K562 (cell line): ENCODE measurements around the gene PRKAR1A. TPM values are rescaled to one million over a fixed set of nuclear protein-coding genes. Genes with fewer than 3 reads are reported as not detected.
A peak's percentile ranks its signal among the peaks of the same experiment; 100 is the strongest.

Experiments
- ARID1B ChIP-seq: fragments of 450-650 bp; IDR thresholded peaks from 2 replicates; pipeline ENCODE4 v1.6.1; 2016; ENCODE audit warnings: antibody characterized with exemption, mild to moderate bottlenecking, inconsistent platforms
- CHD2 ChIP-seq: IDR thresholded peaks from 2 replicates; pipeline ENCODE4 v1.6.1; 2011; ENCODE audit warnings: low read depth, low read length
- ETV6 ChIP-seq, 3 experiments: fragments of 150-350 bp in 1 of 3; sonication (generic) in 1 of 3; formaldehyde crosslinking in 1 of 3; IDR thresholded peaks; 2 replicates each; pipeline versions ENCODE4 v1.6.1 to v1.8.0; 2014 to 2022; ENCODE audit warnings: borderline replicate concordance in 2 of 3, low read depth in 2 of 3, antibody characterized with exemption in 1 of 3, low read length in 1 of 3, mild to moderate bottlenecking in 1 of 3, missing genetic modification reagents in 1 of 3
- FOXJ3 ChIP-seq: sonication (generic); formaldehyde crosslinking; IDR thresholded peaks from 2 replicates; pipeline ENCODE4 v1.4.0; 2020; ENCODE audit warnings: mild to moderate bottlenecking, missing genetic modification reagents
- FUS ChIP-seq: fragments of 200-400 bp; formaldehyde crosslinking; optimal IDR thresholded peaks from 2 replicates; pipeline ENCODE3; 2017; ENCODE audit warnings: low read depth, low read length
- GTF2E2 ChIP-seq: fragments of 200-800 bp; sonication (Bioruptor generic); IDR thresholded peaks from 2 replicates; pipeline ENCODE4 v1.6.1; 2016; ENCODE audit warnings: missing genetic modification characterization, missing compliant biosample characterization
- HNRNPH1 ChIP-seq: fragments of 200-400 bp; formaldehyde crosslinking; optimal IDR thresholded peaks from 2 replicates; pipeline ENCODE3; 2017; ENCODE audit warnings: low read depth, mild to moderate bottlenecking, low read length, moderate library complexity
- L3MBTL2 ChIP-seq: fragments of 450-650 bp; IDR thresholded peaks from 2 replicates; pipeline ENCODE4 v1.6.1; 2016; ENCODE audit warnings: mild to moderate bottlenecking, moderate library complexity
- NFXL1 ChIP-seq: fragments of 450-650 bp; formaldehyde crosslinking; IDR thresholded peaks from 2 replicates; pipeline ENCODE4 v1.4.0; 2021; ENCODE audit warnings: mild to moderate bottlenecking
- PPARD ChIP-seq: fragments of 250-450 bp; sonication (Bioruptor Pico); IDR thresholded peaks from 2 replicates; pipeline ENCODE4 v1.8.0; 2022; ENCODE audit warnings: inconsistent platforms, mild to moderate bottlenecking, moderate library complexity
- RBM34 ChIP-seq: fragments of 200-400 bp; formaldehyde crosslinking; IDR thresholded peaks from 2 replicates; pipeline ENCODE4 v1.6.1; 2018; ENCODE audit warnings: low read length, borderline replicate concordance; ENCODE audit not compliant: insufficient read depth
- RFX1 ChIP-seq: fragments of 450-650 bp; IDR thresholded peaks from 2 replicates; pipeline ENCODE4 v1.6.1; 2016; ENCODE audit warnings: mild to moderate bottlenecking, moderate library complexity
- SNIP1 ChIP-seq: fragments of 450-650 bp; IDR thresholded peaks from 2 replicates; pipeline ENCODE4 v1.7.1; 2017; ENCODE audit warnings: low read depth, mild to moderate bottlenecking
- SRSF7 ChIP-seq: fragments of 200-400 bp; formaldehyde crosslinking; optimal IDR thresholded peaks from 2 replicates; pipeline ENCODE3; 2017; ENCODE audit warnings: mild to moderate bottlenecking, low read depth, low read length
- TAF7 ChIP-seq: fragments of 450-650 bp; IDR thresholded peaks from 2 replicates; pipeline ENCODE4 v1.6.1; 2016; ENCODE audit warnings: missing genetic modification characterization, missing compliant biosample characterization
- TCFL5 ChIP-seq: fragments of 250-450 bp; sonication (Bioruptor Pico); conservative IDR thresholded peaks from 2 replicates; pipeline ENCODE4 v1.6.1; 2021; ENCODE audit warnings: mild to moderate bottlenecking, moderate library complexity, matching md5 sums
- XRCC3 ChIP-seq: fragments of 450-650 bp; IDR thresholded peaks from 2 replicates; pipeline ENCODE4 v1.6.1; 2017; ENCODE audit warnings: mild to moderate bottlenecking, moderate library complexity
- ZFPM2 ChIP-seq: fragments of 250-450 bp; sonication (Bioruptor Pico); IDR thresholded peaks from 2 replicates; pipeline ENCODE4 v1.5.1; 2022; ENCODE audit warnings: mild to moderate bottlenecking
- ZNF174 ChIP-seq: fragments of 250-450 bp; sonication (Bioruptor Pico); IDR thresholded peaks from 2 replicates; pipeline ENCODE4 v1.4.0; 2020; ENCODE audit warnings: mild to moderate bottlenecking
- ZNF224 ChIP-seq: sonication (generic); formaldehyde crosslinking; IDR thresholded peaks from 2 replicates; pipeline ENCODE4 v1.8.0; 2022; ENCODE audit warnings: mild to moderate bottlenecking, missing genetic modification reagents
- ZNF551 ChIP-seq: fragments of 250-450 bp; sonication (Bioruptor Pico); IDR thresholded peaks from 2 replicates; pipeline ENCODE4 v1.5.0; 2021; ENCODE audit warnings: mild to moderate bottlenecking, moderate library complexity
- polyA plus RNA-seq, 8 experiments: library from polyadenylated mRNA; depleted of rRNA in 4 of 8; stranded (reverse) in 5 of 8; unstranded in 3 of 8; fragments of >200 nt; fragmentation: Nextera tagmentation in 2 of 8; fragmentation: Illumina TruSeq in 1 of 8; extraction: Ambion mirVana in 2 of 8; extraction: Trizol in 1 of 8; gene quantifications; 2 replicates each; pipeline versions ENCODE4 v1.2.1 to v1.2.3, GENCODE V29; 2011 to 2014; ENCODE audit warnings: inconsistent platforms in 1 of 8, missing spikeins in 1 of 8
- total RNA-seq, 7 experiments: library from RNA; depleted of rRNA in 6 of 7; stranded (reverse); fragments of >200 nt in 6 of 7; fragmentation: Illumina TruSeq in 2 of 7; extraction: Trizol in 2 of 7; gene quantifications; 2 replicates each; pipeline versions ENCODE4 v1.2.1 to v1.2.3, GENCODE V29; 2011 to 2021; ENCODE audit warnings: low replicate concordance in 1 of 7
- TF ChIP-seq, protein P1 (sequence below): fragments of 150-350 bp; conservative IDR thresholded peaks from 2 replicates; pipeline ENCODE4 v1.6.1; 2014; ENCODE audit warnings: low read length
- TF ChIP-seq, protein P2 (sequence below): fragments of 250-450 bp; sonication (Bioruptor Pico); IDR thresholded peaks from 2 replicates; pipeline ENCODE4 v1.8.0; 2021; ENCODE audit warnings: moderate library complexity, mild to moderate bottlenecking, inconsistent platforms
- TF ChIP-seq, protein P3 (sequence below): fragments of 200-400 bp; formaldehyde crosslinking; IDR thresholded peaks from 2 replicates; pipeline ENCODE4 v1.6.1; 2017; ENCODE audit warnings: mild to moderate bottlenecking, low read depth, low read length, moderate library complexity

The PRKAR1A gene
- total and polyA plus RNA-seq, 9 of the 15 experiments (the other 6 are each of a cell fraction or from before 2014, with no cell fraction given), result 15.0 to 95.6 (median 67.5) TPM

DNA sequence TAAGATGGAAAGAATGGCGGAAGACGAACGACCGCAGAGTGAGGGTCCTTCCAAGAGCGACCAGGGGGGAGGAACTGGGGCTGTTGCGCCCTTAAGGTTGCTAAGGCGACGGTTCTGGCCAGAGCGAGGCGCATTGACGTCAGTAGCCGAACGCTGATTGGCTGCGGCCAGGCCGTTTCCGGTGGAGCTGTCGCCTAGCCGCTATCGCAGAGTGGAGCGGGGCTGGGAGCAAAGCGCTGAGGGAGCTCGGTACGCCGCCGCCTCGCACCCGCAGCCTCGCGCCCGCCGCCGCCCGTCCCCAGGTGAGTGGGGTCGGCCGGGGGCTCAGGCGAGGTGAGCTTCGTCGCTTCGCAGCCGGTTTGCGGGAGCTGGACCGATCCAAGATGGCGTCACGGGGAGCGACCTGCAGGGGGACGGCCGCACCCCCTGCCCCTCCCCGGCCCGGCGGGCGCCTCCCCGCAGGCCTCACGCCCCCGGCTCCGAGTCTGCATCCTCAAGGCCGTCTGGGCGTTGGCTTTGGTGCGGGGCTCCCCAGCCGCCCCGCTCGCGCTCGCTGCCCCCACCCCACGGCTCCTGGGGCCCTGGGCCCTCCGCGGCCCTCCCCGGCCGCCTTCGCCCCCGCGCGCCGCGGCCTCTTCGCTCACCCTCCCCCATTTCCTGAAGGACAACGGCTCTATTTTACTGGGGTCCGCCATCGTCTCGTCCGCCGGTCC, at the start of gene PRKAR1A (continued):
- TF ChIP-seq, protein P1, sequence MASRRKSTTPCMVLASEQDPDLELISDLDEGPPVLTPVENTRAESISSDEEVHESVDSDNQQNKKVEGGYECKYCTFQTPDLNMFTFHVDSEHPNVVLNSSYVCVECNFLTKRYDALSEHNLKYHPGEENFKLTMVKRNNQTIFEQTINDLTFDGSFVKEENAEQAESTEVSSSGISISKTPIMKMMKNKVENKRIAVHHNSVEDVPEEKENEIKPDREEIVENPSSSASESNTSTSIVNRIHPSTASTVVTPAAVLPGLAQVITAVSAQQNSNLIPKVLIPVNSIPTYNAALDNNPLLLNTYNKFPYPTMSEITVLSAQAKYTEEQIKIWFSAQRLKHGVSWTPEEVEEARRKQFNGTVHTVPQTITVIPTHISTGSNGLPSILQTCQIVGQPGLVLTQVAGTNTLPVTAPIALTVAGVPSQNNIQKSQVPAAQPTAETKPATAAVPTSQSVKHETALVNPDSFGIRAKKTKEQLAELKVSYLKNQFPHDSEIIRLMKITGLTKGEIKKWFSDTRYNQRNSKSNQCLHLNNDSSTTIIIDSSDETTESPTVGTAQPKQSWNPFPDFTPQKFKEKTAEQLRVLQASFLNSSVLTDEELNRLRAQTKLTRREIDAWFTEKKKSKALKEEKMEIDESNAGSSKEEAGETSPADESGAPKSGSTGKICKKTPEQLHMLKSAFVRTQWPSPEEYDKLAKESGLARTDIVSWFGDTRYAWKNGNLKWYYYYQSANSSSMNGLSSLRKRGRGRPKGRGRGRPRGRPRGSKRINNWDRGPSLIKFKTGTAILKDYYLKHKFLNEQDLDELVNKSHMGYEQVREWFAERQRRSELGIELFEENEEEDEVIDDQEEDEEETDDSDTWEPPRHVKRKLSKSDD, result no peak
- TF ChIP-seq XRCC3, result no peak
- TF ChIP-seq ARID1B, result peak; percentile 44; the same call in 1 of the 2 replicates
- TF ChIP-seq SRSF7, result no peak
- no peak for TF ChIP-seq ZNF174 (CRISPR knock-in tag)
- TF ChIP-seq, protein P2, sequence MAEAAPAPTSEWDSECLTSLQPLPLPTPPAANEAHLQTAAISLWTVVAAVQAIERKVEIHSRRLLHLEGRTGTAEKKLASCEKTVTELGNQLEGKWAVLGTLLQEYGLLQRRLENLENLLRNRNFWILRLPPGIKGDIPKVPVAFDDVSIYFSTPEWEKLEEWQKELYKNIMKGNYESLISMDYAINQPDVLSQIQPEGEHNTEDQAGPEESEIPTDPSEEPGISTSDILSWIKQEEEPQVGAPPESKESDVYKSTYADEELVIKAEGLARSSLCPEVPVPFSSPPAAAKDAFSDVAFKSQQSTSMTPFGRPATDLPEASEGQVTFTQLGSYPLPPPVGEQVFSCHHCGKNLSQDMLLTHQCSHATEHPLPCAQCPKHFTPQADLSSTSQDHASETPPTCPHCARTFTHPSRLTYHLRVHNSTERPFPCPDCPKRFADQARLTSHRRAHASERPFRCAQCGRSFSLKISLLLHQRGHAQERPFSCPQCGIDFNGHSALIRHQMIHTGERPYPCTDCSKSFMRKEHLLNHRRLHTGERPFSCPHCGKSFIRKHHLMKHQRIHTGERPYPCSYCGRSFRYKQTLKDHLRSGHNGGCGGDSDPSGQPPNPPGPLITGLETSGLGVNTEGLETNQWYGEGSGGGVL (CRISPR knock-in tag), result no peak
- no peak for TF ChIP-seq FOXJ3 (CRISPR knock-in tag)
- TF ChIP-seq PPARD (CRISPR knock-in tag), result no peak
- TF ChIP-seq ETV6 (IDR thresholded peaks at IDR 0.05; ENCODE audit: borderline replicate concordance in 1 of 2, low read depth in 2 of 2, low read length in 1 of 2), result no peak
- no peak for TF ChIP-seq ETV6 (CRISPR knock-in tag; IDR thresholded peaks at IDR 0.05; ENCODE audit: borderline replicate concordance)
- TF ChIP-seq ZNF551 (CRISPR knock-in tag), result no peak
- TF ChIP-seq RFX1, result peak; percentile 98
- TF ChIP-seq ZNF224 (CRISPR knock-in tag), result no peak
- TF ChIP-seq GTF2E2 (tag), result no peak
- TF ChIP-seq SNIP1, result no peak
- TF ChIP-seq RBM34, result no peak
- no peak for TF ChIP-seq HNRNPH1
- no peak for TF ChIP-seq L3MBTL2
- TF ChIP-seq, protein P3, sequence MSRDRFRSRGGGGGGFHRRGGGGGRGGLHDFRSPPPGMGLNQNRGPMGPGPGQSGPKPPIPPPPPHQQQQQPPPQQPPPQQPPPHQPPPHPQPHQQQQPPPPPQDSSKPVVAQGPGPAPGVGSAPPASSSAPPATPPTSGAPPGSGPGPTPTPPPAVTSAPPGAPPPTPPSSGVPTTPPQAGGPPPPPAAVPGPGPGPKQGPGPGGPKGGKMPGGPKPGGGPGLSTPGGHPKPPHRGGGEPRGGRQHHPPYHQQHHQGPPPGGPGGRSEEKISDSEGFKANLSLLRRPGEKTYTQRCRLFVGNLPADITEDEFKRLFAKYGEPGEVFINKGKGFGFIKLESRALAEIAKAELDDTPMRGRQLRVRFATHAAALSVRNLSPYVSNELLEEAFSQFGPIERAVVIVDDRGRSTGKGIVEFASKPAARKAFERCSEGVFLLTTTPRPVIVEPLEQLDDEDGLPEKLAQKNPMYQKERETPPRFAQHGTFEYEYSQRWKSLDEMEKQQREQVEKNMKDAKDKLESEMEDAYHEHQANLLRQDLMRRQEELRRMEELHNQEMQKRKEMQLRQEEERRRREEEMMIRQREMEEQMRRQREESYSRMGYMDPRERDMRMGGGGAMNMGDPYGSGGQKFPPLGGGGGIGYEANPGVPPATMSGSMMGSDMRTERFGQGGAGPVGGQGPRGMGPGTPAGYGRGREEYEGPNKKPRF, result no peak
- TF ChIP-seq FUS, result no peak
- TF ChIP-seq ZFPM2, result no peak
- no peak for TF ChIP-seq TCFL5 (CRISPR knock-in tag)
- no peak; the same call in 1 of the 2 replicates for TF ChIP-seq CHD2
- no peak for TF ChIP-seq TAF7
- no peak for TF ChIP-seq NFXL1 (CRISPR knock-in tag)
